Muscle layer of duodenum (tissue), 2 donors: ENCODE measurements around the gene MEDAG.

Experiments
- H3K27ac ChIP-seq: one replicate; pipeline ENCODE4 v1.7.0; 2013; ENCODE audit warnings: mild to moderate bottlenecking, low read length
- H3K27me3 ChIP-seq: one replicate; pipeline ENCODE4 v1.7.0; 2013; ENCODE audit warnings: low read depth, mild to moderate bottlenecking, control low read depth, low read length
- H3K36me3 ChIP-seq, 2 donors: one replicate each; pipeline ENCODE4 v1.7.0; 2013; ENCODE audit warnings: low read length in 2 of 2, control low read depth in 1 of 2, mild to moderate bottlenecking in 1 of 2; ENCODE audit not compliant: insufficient read depth in 2 of 2, control insufficient read depth in 1 of 2
- H3K4me1 ChIP-seq, 2 donors: one replicate each; pipeline ENCODE4 v1.7.0; 2013; ENCODE audit warnings: low read length in 2 of 2, mild to moderate bottlenecking in 2 of 2, control low read depth in 1 of 2, moderate library complexity in 1 of 2; ENCODE audit not compliant: insufficient read depth in 2 of 2, control insufficient read depth in 1 of 2
- H3K4me3 ChIP-seq, 2 donors: one replicate each; pipeline ENCODE4 v1.7.0; 2013; ENCODE audit warnings: low read length in 2 of 2, low read depth in 1 of 2, mild to moderate bottlenecking in 1 of 2
- H3K9me3 ChIP-seq, 2 donors: one replicate each; pipeline ENCODE4 v1.7.0; 2013; ENCODE audit warnings: low read length in 2 of 2, control low read depth in 1 of 2, mild to moderate bottlenecking in 1 of 2; ENCODE audit not compliant: control insufficient read depth in 1 of 2
- donor health status: healthy.

Gene MEDAG

DNA sequence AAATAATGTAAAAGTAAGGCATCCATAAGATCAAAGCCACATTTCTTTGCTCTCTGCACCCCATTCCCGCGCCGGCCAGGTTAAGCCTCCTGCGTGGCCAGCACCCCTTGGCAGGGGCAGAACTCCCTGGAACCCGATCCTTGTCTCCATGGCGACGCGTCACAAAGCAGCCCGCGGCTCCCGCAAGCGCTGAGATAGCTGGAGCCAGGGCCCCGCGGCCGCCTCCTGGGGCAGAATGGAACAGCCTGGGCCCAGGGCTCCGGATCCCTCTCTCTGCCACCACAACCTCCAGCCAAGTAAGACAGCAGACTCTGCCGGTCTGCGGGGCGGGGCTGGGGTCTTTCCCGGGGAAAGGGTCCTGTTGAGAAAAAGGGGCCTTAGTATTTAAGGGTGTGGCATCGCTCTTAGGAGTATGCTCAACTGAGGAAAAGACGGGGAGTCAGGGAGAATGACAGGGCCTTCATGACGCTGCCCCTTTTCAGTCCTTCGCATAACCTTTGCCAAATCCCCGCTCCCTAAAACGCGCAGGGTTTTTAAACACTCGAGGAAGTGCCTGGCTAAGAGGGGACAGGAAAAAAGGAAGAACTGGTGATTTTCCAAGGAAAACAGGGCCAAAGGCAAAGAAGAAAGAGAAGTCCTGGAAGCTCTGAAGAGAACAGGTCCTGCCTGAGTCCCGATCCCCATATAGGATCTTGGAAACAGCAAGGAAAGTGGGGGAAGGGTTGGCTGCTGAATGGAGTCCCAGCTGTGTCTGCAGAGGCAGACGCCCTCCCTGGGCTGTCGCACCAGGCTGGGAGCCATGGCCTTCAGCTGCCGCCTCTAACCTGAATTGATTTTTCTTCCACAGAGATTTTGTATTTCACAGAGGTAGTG lies 26.6 kb downstream of the MEDAG start, which contains the start of gene TEX26:
Gene TEX26 (plus strand): TSS at position 176 of the 873 bp plus-strand sequence. CDS start 60 bp downstream, at position 236.
- peaks cover 0 to 3% of the 10 kb centered on the region in 2 donors for H3K4me1 ChIP-seq
- no peaks in the 10 kb centered on the region for H3K27me3 ChIP-seq
- H3K27ac ChIP-seq, result no peak within 1 kb of the TSS
- peaks cover 0 to 3% of the 10 kb centered on the region in 2 donors for H3K9me3 ChIP-seq
- H3K36me3 ChIP-seq, result no peaks in the 10 kb centered on the region
- H3K4me3 ChIP-seq, result no peak within 1 kb of the TSS

DNA sequence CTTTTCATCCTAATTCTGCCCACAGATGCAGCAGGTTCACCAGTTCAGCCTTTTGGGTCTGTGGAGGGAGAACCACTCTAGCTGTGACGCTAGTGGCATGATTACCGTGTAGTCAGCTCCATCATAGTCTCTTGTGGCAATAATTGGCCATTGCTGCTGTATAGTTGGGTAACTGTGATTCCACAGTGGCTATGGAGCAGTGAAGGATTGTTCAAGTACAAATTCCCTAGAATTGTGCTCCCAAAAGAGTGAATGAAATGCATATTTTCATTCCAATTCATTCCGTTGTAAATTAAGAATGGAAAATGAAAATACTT lies 27.2 kb downstream of the MEDAG start:
- no peaks in the 10 kb centered on the region for H3K36me3 ChIP-seq
- peaks cover 0 to 3% of the 10 kb centered on the region in 2 donors for H3K4me1 ChIP-seq
- H3K9me3 ChIP-seq, result peaks cover 0 to 3% of the 10 kb centered on the region in 2 donors
- no peaks in the 10 kb centered on the region for H3K27me3 ChIP-seq
- H3K27ac ChIP-seq, result no peak overlapping the region
- no peak overlapping the region for H3K4me3 ChIP-seq

GRCh38 chr13:30934381-30934780 lies 28.3 kb downstream of the MEDAG start:
- Histone ChIP-seq H3K4me3 (no peak overlapping the region), H3K36me3 (no peaks in the 10 kb centered on the region), H3K4me1 (peaks cover 0 to 3% of the 10 kb centered on the region in 2 donors), H3K9me3 (peaks cover 3 to 4% of the 10 kb centered on the region in 2 donors), H3K27ac (no peak overlapping the region), H3K27me3 (no peaks in the 10 kb centered on the region)

DNA sequence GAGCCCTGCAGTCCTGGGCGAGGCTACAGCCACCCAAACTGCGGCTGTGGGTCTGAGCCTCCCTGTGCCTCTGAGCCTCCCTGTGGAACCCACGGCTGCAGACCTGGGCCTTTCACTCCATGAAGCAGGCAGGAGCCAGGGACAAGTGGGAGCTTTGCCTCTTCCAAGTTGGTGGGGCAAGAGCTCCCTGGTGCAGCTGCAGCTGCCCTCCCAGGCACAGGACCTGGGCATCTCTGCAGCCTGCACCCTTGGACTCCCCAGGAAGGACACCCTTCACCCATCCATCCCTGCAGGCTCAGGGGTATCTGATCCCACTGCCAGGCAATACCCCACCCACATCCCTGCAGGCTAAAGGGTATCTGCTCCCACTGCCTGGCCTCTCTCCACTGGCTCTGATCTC lies 28.7 kb downstream of the MEDAG start:
- Histone ChIP-seq H3K4me3 (no peak overlapping the region), H3K27ac (no peak overlapping the region), H3K9me3 (peaks cover 3 to 4% of the 10 kb centered on the region in 2 donors), H3K4me1 (peaks cover 0 to 3% of the 10 kb centered on the region in 2 donors), H3K36me3 (no peaks in the 10 kb centered on the region), H3K27me3 (no peaks in the 10 kb centered on the region)

DNA sequence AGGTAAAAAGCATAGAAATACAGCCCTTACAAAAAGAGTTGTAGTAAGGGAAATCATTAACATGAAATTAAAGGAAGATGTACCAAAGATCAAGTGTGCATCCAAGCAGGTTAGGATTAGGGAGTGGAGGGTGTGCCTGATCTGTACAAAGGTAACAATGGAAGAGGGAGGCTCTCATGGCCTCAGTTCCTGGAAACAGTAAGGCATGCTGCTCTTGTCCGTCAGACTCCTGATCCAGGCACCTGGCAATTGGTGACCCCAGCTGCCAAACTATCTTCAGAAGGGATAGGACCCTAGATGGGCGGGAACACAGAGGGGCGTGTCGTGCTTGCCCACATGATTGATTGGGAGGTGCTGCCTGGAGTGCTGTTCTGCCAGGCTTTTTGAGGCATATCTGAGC lies 30.9 kb downstream of the MEDAG start:
- Histone ChIP-seq H3K4me3 (no peak overlapping the region), H3K27me3 (no peaks in the 10 kb centered on the region), H3K9me3 (peaks cover 3 to 4% of the 10 kb centered on the region in 2 donors), H3K4me1 (peaks cover 0 to 3% of the 10 kb centered on the region in 2 donors), H3K27ac (no peak overlapping the region), H3K36me3 (no peaks in the 10 kb centered on the region)

GRCh38 chr13:30943881-30944280 lies 37.8 kb downstream of the MEDAG start:
- Histone ChIP-seq H3K27me3 (no peaks in the 10 kb centered on the region), H3K4me1 (no peaks in the 10 kb centered on the region), H3K36me3 (no peaks in the 10 kb centered on the region), H3K4me3 (no peak overlapping the region), H3K9me3 (peaks cover 0 to 5% of the 10 kb centered on the region in 2 donors), H3K27ac (no peak overlapping the region)

- H3K27ac ChIP-seq, result no peak overlapping the region
- H3K9me3 ChIP-seq, result no peaks in the 10 kb centered on the region
- H3K4me3 ChIP-seq, result no peak overlapping the region
- no peaks in the 10 kb centered on the region for H3K36me3 ChIP-seq
- H3K27me3 ChIP-seq, result no peaks in the 10 kb centered on the region
- H3K4me1 ChIP-seq, result no peaks in the 10 kb centered on the region
These were observed 51.3 kb downstream of the MEDAG start for GRCh38 chr13:30957258-30957943.

DNA sequence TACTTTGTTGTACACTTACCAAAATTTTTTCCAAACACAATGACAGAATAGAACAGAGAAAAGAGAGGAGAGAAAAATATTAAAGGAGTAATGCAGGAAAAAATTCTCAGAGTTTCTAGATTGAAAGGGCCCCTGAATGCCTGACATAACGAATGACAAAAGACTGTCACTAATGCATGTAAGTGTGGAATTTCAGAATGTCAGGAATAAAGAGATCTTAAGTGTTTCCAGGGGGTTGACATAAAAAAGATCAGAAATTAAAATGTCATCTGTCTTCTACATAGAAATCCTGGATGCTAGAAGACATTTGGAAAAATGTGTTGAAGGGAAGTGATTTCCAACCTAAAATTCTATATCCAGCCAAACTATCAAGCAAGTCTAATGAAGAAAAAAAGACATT lies 53.6 kb downstream of the MEDAG start:
- Histone ChIP-seq H3K27ac (no peak overlapping the region), H3K4me1 (no peaks in the 10 kb centered on the region), H3K36me3 (no peaks in the 10 kb centered on the region), H3K27me3 (no peaks in the 10 kb centered on the region), H3K9me3 (no peaks in the 10 kb centered on the region), H3K4me3 (no peak overlapping the region)

GRCh38 chr13:30963791-30964190 lies 57.7 kb downstream of the MEDAG start:
- Histone ChIP-seq H3K27me3 (no peaks in the 10 kb centered on the region), H3K4me3 (no peak overlapping the region), H3K36me3 (no peaks in the 10 kb centered on the region), H3K27ac (no peak overlapping the region), H3K4me1 (no peaks in the 10 kb centered on the region), H3K9me3 (no peaks in the 10 kb centered on the region)

- no peak overlapping the region for H3K27ac ChIP-seq
- H3K36me3 ChIP-seq, result no peaks in the 10 kb centered on the region
- H3K27me3 ChIP-seq, result no peaks in the 10 kb centered on the region
- no peaks in the 10 kb centered on the region for H3K4me1 ChIP-seq
- H3K4me3 ChIP-seq, result no peak overlapping the region
- H3K9me3 ChIP-seq, result no peaks in the 10 kb centered on the region
These were observed 59.3 kb downstream of the MEDAG start for GRCh38 chr13:30965380-30965779.

DNA sequence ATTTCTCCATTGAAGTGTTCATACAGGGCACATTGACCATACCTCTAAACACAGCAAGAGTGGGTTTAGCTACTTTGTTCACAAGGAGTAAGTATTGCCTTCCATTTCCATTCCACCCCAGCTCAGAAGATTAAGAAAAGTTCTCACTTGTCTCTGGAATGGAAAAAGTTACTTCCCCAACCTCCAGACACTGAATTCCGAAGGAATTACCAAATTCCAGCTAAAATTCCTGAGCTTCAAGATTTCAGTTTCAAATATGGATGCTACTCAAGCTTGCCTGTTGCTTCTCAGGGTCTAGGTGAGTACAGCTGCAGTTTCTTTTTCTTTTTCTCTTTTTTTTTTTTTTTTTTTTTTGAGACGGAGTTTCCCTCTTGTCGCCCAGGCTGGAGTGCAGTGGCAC lies 60.0 kb downstream of the MEDAG start:
- Histone ChIP-seq H3K9me3 (no peaks in the 10 kb centered on the region), H3K27me3 (no peaks in the 10 kb centered on the region), H3K4me1 (no peaks in the 10 kb centered on the region), H3K27ac (no peak overlapping the region), H3K36me3 (no peaks in the 10 kb centered on the region), H3K4me3 (no peak overlapping the region)
